KMS-11 (cell line): ENCODE data around the gene GPR160.

Source experiments
- H2AFZ ChIP-seq: fragments of 200-600 bp; sonication (generic); 2 replicates; pipeline ENCODE4 v1.6.1; 2016; ENCODE audit warnings: antibody characterized with exemption, mixed run types, low read depth
- H3K27ac ChIP-seq: fragments of 200-600 bp; sonication (generic); 2 replicates; pipeline ENCODE4 v1.6.1; 2016; ENCODE audit warnings: mild to moderate bottlenecking, mixed run types
- H3K27me3 ChIP-seq: fragments of 200-600 bp; sonication (generic); 2 replicates; pipeline ENCODE4 v1.6.1; 2017; ENCODE audit warnings: mild to moderate bottlenecking, low read depth, mixed run types, moderate library complexity; ENCODE audit not compliant: insufficient read depth
- H3K36me3 ChIP-seq: fragments of 200-600 bp; sonication (generic); 2 replicates; pipeline ENCODE4 v1.6.1; 2017; ENCODE audit warnings: mild to moderate bottlenecking, mixed run types; ENCODE audit not compliant: insufficient read depth
- H3K4me1 ChIP-seq: fragments of 200-600 bp; sonication (generic); 2 replicates; pipeline ENCODE4 v1.6.1; 2016; ENCODE audit warnings: mild to moderate bottlenecking, low read depth, mixed run types; ENCODE audit not compliant: poor library complexity, severe bottlenecking
- H3K4me2 ChIP-seq: fragments of 200-600 bp; sonication (generic); 2 replicates; pipeline ENCODE4 v1.7.0; 2016; ENCODE audit warnings: mild to moderate bottlenecking, mixed run types
- H3K4me3 ChIP-seq: fragments of 200-600 bp; sonication (generic); IDR thresholded peaks from 2 replicates; pipeline ENCODE4 v1.6.1; 2017; ENCODE audit warnings: low read depth, low read length, mixed read lengths; ENCODE audit not compliant: insufficient read depth
- H3K79me2 ChIP-seq: fragments of 200-600 bp; sonication (generic); 2 replicates; pipeline ENCODE4 v1.6.1; 2016; ENCODE audit warnings: low read depth, mixed run types; ENCODE audit not compliant: insufficient read depth
- H3K9ac ChIP-seq: fragments of 200-600 bp; sonication (generic); 2 replicates; pipeline ENCODE4 v1.6.1; 2016; ENCODE audit warnings: mild to moderate bottlenecking, mixed run types
- H4K20me1 ChIP-seq: fragments of 200-600 bp; sonication (generic); 2 replicates; pipeline ENCODE4 v1.6.1; 2016; ENCODE audit warnings: mild to moderate bottlenecking, mixed run types; ENCODE audit not compliant: insufficient read depth
- CTCF ChIP-seq: fragments of 200-600 bp; sonication (generic); conservative IDR thresholded peaks from 2 replicates; pipeline ENCODE4 v1.6.1; 2017; ENCODE audit warnings: low read depth, mild to moderate bottlenecking, antibody characterized with exemption, low read length, moderate library complexity, mixed read lengths

GPR160 gene

GRCh38 chr3:170021083-170021482 is 16.7 kb upstream of the GPR160 start:
- no peak overlapping the region for H2AFZ ChIP-seq

DNA sequence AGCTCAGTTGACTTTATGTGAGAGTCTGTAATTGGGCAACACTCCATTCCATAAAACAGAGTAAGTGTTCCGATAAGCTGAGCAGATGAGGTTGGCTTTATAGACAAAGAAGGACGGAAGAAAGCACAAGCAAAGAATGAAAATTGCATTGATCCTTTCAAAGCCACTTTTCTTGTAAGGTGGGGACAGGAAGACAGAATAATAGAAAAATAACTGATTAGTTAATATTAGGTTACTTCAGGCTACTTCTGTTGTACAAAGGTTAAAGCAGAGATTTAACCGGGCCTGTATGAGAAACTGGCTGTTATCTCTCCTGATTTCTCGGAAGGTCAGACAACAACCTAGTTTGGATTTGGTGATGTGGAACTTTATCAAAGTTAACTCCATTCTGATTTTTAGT is 15.5 kb upstream of the GPR160 start:
- Histone ChIP-seq H3K4me2 (no peak overlapping the region), H3K79me2 (no peaks in the 10 kb centered on the region), H3K27me3 (no peaks in the 10 kb centered on the region), H3K36me3 (no peaks in the 10 kb centered on the region), H3K27ac (no peak overlapping the region), H3K4me1 (no peaks in the 10 kb centered on the region), H2AFZ (no peak overlapping the region), H4K20me1 (no peaks in the 10 kb centered on the region), H3K4me3 (no peak overlapping the region), H3K9ac (no peak overlapping the region)
- no peak for TF ChIP-seq CTCF

More at GRCh38 chr3:170021083-170021482, 16.7 kb upstream of the GPR160 start:
- TF ChIP-seq CTCF = no peak
- Histone ChIP-seq H3K27ac (no peak overlapping the region), H3K79me2 (no peaks in the 10 kb centered on the region), H4K20me1 (no peaks in the 10 kb centered on the region), H3K4me2 (no peak overlapping the region), H3K36me3 (no peaks in the 10 kb centered on the region), H3K27me3 (no peaks in the 10 kb centered on the region), H3K4me3 (no peak overlapping the region), H3K9ac (no peak overlapping the region), H3K4me1 (no peaks in the 10 kb centered on the region)

DNA sequence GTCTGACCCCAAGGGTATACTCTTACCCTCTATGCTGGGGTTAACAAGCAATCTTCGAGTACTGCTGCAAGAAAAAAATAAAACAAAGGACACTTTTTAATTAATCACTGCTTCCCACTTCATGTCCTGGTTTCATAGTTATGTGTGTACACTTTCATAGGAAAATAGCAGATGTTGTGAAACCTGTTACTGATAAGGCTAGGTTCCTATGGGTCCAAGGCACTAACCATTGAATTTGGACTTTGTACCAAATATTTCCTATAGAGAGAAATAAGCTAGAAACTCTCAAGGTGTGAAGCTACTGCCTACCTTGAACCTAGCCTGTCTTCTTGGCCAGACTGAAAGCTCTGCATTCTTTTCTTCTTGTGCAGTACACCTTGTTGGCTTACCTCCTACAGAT is 14.6 kb upstream of the GPR160 start:
- H3K27ac ChIP-seq = no peak overlapping the region
- no peaks in the 10 kb centered on the region for H3K79me2 ChIP-seq
- H4K20me1 ChIP-seq = no peaks in the 10 kb centered on the region
- no peaks in the 10 kb centered on the region for H3K27me3 ChIP-seq
- no peak overlapping the region for H3K4me2 ChIP-seq
- no peak overlapping the region for H3K9ac ChIP-seq
- no peak for TF ChIP-seq CTCF
- H3K4me3 ChIP-seq = no peak overlapping the region
- H3K4me1 ChIP-seq = no peaks in the 10 kb centered on the region
- no peaks in the 10 kb centered on the region for H3K36me3 ChIP-seq
- no peak overlapping the region for H2AFZ ChIP-seq

DNA sequence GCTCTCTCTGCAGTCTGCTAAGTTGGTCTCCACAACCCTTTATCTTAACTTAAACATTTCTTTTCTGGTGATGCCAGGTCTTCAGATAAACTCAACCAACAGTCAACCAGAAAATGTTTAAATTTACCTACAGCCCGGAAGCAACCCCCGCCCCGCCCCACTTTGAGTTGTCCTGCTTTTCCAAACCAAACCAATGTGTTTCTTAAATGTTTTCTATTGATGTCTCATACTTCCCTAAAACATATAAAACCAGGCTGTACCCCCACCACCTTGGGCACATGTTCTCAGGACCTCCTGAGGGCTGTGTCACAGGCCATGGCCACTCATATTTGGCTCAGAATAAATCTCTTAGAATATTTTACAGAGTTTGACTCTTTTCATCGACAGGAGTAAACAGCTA is 13.2 kb upstream of the GPR160 start:
- no peaks in the 10 kb centered on the region for H3K4me1 ChIP-seq
- no peaks in the 10 kb centered on the region for H3K79me2 ChIP-seq
- no peak overlapping the region for H3K4me2 ChIP-seq
- H3K27ac ChIP-seq = no peak overlapping the region
- H4K20me1 ChIP-seq = no peaks in the 10 kb centered on the region
- no peak overlapping the region for H3K9ac ChIP-seq
- no peak overlapping the region for H2AFZ ChIP-seq
- H3K36me3 ChIP-seq = no peaks in the 10 kb centered on the region
- no peaks in the 10 kb centered on the region for H3K27me3 ChIP-seq
- no peak overlapping the region for H3K4me3 ChIP-seq
- TF ChIP-seq CTCF = no peak
